GM19025 (cell line): Measurements from ENCODE around the gene AHNAK2.

Experiments used
- ATAC-seq: cut with Tn5 transposase; IDR thresholded peaks from one replicate; pipeline ENCODE4 v1.9.1; 2021; ENCODE audit warnings: mild to moderate bottlenecking, low read depth, moderate library complexity; ENCODE audit not compliant: unreplicated experiment

AHNAK2 gene

DNA sequence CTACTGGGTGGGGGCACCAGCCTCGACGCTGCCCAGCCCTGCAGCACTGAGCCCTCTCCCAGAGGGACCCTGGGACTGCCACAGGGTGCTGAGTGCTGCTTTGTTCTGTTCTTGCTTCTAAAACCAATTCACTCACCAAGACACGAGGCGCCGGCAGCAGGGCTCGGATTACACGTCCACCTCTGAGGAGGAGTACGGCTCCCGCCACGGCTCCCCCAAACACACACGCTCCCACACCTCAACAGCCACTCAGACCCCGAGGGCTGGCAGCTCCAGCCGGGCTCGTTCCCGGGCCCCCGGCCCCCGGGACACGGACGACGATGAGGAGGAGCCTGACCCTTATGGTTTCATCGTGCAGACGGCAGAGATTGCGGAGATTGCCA, 88.8 kb downstream of the AHNAK2 start:
- ATAC-seq: no peak

DNA sequence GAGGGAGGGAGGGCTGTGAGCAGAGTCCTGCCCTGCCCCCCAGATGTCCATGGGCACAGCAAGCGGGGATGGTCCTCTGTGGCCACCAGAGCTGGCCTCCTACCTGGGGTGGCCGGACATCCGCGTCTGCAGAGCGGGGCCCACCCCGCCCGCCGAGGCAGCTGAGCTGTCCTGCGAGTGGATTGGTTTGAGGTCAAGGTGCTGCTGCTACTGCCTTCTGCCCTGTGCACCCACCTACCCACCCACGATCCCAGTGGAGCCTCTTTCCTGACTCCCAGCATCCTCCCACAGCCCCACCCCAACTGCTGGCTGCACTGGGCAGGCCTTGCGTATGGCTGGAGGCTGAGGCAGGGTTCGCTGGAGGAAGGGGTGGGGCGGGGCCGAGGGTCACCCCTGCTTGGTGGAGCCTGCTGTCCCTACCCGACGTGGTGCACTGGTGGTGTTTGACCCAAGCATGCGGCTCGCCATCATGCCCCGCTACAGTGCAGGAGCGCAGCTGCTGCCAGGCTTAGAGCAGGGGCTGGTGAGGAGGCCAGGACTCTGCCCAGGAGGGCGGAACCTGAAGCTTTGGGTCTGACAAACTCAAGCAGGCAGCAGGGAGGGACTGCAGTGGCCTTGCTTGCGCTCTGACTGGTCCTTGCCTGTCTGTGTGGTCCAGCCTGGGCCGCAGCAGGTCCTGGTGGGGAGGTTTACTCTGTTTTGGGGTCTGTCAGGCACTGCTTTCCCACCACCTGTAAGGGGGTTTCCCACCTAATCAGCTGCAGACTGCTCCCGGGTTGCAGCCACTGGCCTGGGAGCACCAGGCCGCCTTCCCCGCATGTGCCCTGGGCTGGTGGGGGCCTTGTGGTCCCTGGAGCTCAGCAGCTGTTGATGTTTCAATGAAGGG, 89.4 kb downstream of the AHNAK2 start:
- no peak for ATAC-seq

DNA sequence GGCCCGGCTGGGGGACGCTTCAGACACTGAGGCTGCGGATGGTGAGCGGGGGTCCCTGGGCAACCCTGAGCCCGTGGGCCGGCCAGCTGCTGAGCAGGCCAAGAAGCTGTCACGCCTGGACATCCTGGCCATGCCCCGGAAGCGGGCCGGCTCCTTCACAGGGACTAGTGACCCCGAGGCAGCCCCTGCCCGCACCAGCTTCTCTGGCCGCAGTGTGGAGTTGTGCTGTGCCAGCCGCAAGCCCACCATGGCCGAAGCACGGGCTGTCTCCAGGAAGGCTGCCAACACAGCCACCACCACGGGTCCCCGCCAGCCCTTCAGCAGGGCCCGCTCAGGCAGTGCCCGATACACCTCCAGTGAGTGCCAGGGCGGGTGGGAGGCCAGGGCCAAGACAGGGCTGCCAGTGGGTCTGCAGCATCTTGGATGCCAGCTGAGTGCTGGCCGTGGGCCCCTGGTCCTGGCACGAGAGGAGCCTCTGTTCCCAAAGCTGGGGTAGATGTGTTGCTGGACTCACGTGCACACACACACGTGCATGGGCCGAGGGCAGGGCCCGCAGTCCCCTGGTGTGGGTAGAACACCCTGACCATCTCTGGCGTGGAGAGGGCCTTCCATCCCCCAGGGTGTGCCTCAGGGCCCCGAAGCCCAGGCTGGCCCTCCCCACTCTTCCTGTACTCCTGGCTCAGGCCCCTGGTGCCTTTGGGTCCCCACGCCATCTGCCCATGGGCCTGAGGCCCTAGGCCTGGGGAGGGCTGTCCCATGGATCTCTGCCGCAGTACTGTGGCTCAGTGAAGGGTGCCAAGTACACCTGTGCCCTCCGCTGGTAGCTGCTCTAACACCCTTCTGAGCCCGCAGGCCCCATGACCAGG, 90.3 kb downstream of the AHNAK2 start:
- ATAC-seq: no peak
